Loucy (cell line): ENCODE measurements around the gene C1orf105.
A peak's percentile ranks its signal among the peaks of the same experiment; 100 is the strongest.

ENCODE experiments used
- H2AFZ ChIP-seq: fragments of 200-600 bp; sonication (generic); 2 replicates; pipeline ENCODE4 v1.6.0; 2016; ENCODE audit warnings: antibody characterized with exemption, mild to moderate bottlenecking, low read length, moderate library complexity
- H3F3A ChIP-seq: fragments of 200-600 bp; 2 replicates; pipeline ENCODE4 v1.6.0; 2016; ENCODE audit warnings: antibody characterized with exemption, low read depth, mild to moderate bottlenecking
- H3K27me3 ChIP-seq: fragments of 200-600 bp; sonication (generic); 2 replicates; pipeline ENCODE4 v1.6.1; 2014; ENCODE audit warnings: low read length, mild to moderate bottlenecking; ENCODE audit not compliant: insufficient read depth, poor library complexity, severe bottlenecking
- H3K36me3 ChIP-seq: fragments of 200-600 bp; sonication (generic); 2 replicates; pipeline ENCODE4 v1.6.1; 2016; ENCODE audit warnings: low read length; ENCODE audit not compliant: insufficient read depth
- H3K4me1 ChIP-seq: fragments of 200-600 bp; sonication (generic); 2 replicates; pipeline ENCODE4 v1.5.1; 2014; ENCODE audit warnings: low read length, mild to moderate bottlenecking; ENCODE audit not compliant: insufficient read depth, poor library complexity, severe bottlenecking
- H3K4me2 ChIP-seq: fragments of 200-600 bp; sonication (generic); 2 replicates; pipeline ENCODE4 v1.6.0; 2014; ENCODE audit warnings: antibody characterized with exemption, low read length, low read depth, mild to moderate bottlenecking; ENCODE audit not compliant: poor library complexity, severe bottlenecking
- H3K4me3 ChIP-seq: fragments of 200-600 bp; sonication (generic); 2 replicates; pipeline ENCODE4 v1.5.1; 2014; ENCODE audit warnings: low read length, mild to moderate bottlenecking, mixed read lengths; ENCODE audit not compliant: poor library complexity, severe bottlenecking
- H3K79me2 ChIP-seq: fragments of 200-600 bp; sonication (generic); 2 replicates; pipeline ENCODE4 v1.6.1; 2014; ENCODE audit warnings: low read length; ENCODE audit not compliant: insufficient read depth
- H3K9ac ChIP-seq: fragments of 200-600 bp; sonication (generic); 2 replicates; pipeline ENCODE4 v1.6.0; 2014; ENCODE audit warnings: mild to moderate bottlenecking, low read depth, low read length, moderate library complexity; ENCODE audit not compliant: poor library complexity, severe bottlenecking
- H3K9me2 ChIP-seq: fragments of 200-600 bp; sonication (generic); replicated peaks from 2 replicates; pipeline ENCODE4 v1.6.1; 2016; ENCODE audit warnings: low read depth, low read length, mixed read lengths
- H3K9me3 ChIP-seq: fragments of 200-600 bp; sonication (generic); 2 replicates; pipeline ENCODE4 v1.6.1; 2014; ENCODE audit warnings: mild to moderate bottlenecking, antibody characterized with exemption, low read length, low read depth; ENCODE audit not compliant: insufficient read depth
- H4K20me1 ChIP-seq: fragments of 200-600 bp; sonication (generic); 2 replicates; pipeline ENCODE4 v1.6.0; 2014; ENCODE audit warnings: antibody characterized with exemption, low read length, mild to moderate bottlenecking; ENCODE audit not compliant: insufficient read depth, poor library complexity, severe bottlenecking
- CTCF ChIP-seq: fragments of 200-600 bp; sonication (generic); conservative IDR thresholded peaks from 2 replicates; pipeline ENCODE4 v1.5.1; 2014; ENCODE audit warnings: mild to moderate bottlenecking, antibody characterized with exemption, low read length
- EZH2phosphoT487 ChIP-seq: fragments of 200-600 bp; IDR thresholded peaks from 2 replicates; pipeline ENCODE4 v1.6.1; 2018; ENCODE audit warnings: antibody characterized with exemption, mild to moderate bottlenecking, moderate library complexity, borderline replicate concordance

Gene C1orf105

GRCh38 chr1:172397633-172398032 is 22.9 kb upstream of the C1orf105 start:
- H3K4me1 ChIP-seq, result peaks cover 32% of the 10 kb centered on the region
- no peak overlapping the region for H3K4me3 ChIP-seq
- no peaks in the 10 kb centered on the region for H3K79me2 ChIP-seq
- H3K36me3 ChIP-seq, result no peaks in the 10 kb centered on the region
- no peaks in the 10 kb centered on the region for H3K9me3 ChIP-seq
- H3K27me3 ChIP-seq, result no peaks in the 10 kb centered on the region
- H3K4me2 ChIP-seq, result no peak overlapping the region
- no peak overlapping the region for H2AFZ ChIP-seq
- H3F3A ChIP-seq, result no peaks in the 10 kb centered on the region
- no peaks in the 10 kb centered on the region for H3K9me2 ChIP-seq
- H4K20me1 ChIP-seq, result no peaks in the 10 kb centered on the region
- TF ChIP-seq CTCF, result no peak
- no peak for TF ChIP-seq EZH2phosphoT487
- H3K9ac ChIP-seq, result no peak overlapping the region

GRCh38 chr1:172398193-172398592 is 22.3 kb upstream of the C1orf105 start:
- no peaks in the 10 kb centered on the region for H3K9me2 ChIP-seq
- no peak overlapping the region for H3K4me3 ChIP-seq
- peak overlapping the region; percentile 54; the same call in 1 of the 2 replicates for H2AFZ ChIP-seq
- H3K79me2 ChIP-seq, result no peaks in the 10 kb centered on the region
- H3K9ac ChIP-seq, result no peak overlapping the region
- no peaks in the 10 kb centered on the region for H3K27me3 ChIP-seq
- H3K9me3 ChIP-seq, result no peaks in the 10 kb centered on the region
- no peaks in the 10 kb centered on the region for H3F3A ChIP-seq
- H3K4me2 ChIP-seq, result no peak overlapping the region
- no peaks in the 10 kb centered on the region for H4K20me1 ChIP-seq
- H3K4me1 ChIP-seq, result peaks cover 32% of the 10 kb centered on the region
- no peak for TF ChIP-seq CTCF
- no peak for TF ChIP-seq EZH2phosphoT487
- no peaks in the 10 kb centered on the region for H3K36me3 ChIP-seq

- peak overlapping the region; percentile 8 for H2AFZ ChIP-seq
Measured at GRCh38 chr1:172398970-172399755, 21.3 kb upstream of the C1orf105 start.

More at GRCh38 chr1:172398970-172399755, 21.3 kb upstream of the C1orf105 start:
- no peaks in the 10 kb centered on the region for H3K9me2 ChIP-seq
- TF ChIP-seq EZH2phosphoT487 (no peak), CTCF (peak; percentile 85)
- H3K79me2 ChIP-seq, result no peaks in the 10 kb centered on the region
- H3K4me3 ChIP-seq, result no peak overlapping the region
- peaks cover 28% of the 10 kb centered on the region for H3K4me1 ChIP-seq
- H4K20me1 ChIP-seq, result no peaks in the 10 kb centered on the region
- no peak overlapping the region for H3K9ac ChIP-seq
- no peaks in the 10 kb centered on the region for H3K36me3 ChIP-seq
- no peaks in the 10 kb centered on the region for H3K9me3 ChIP-seq
- H3F3A ChIP-seq, result no peaks in the 10 kb centered on the region
- no peaks in the 10 kb centered on the region for H3K27me3 ChIP-seq
- H3K4me2 ChIP-seq, result no peak overlapping the region
